GM19324 (cell line): ENCODE data around the gene SMAP2.

ENCODE experiments used
- ATAC-seq: cut with Tn5 transposase; IDR thresholded peaks from one replicate; pipeline ENCODE4 v1.9.1; 2021; ENCODE audit warnings: mild to moderate bottlenecking, moderate library complexity; ENCODE audit not compliant: unreplicated experiment, low FRiP score

Gene SMAP2

DNA sequence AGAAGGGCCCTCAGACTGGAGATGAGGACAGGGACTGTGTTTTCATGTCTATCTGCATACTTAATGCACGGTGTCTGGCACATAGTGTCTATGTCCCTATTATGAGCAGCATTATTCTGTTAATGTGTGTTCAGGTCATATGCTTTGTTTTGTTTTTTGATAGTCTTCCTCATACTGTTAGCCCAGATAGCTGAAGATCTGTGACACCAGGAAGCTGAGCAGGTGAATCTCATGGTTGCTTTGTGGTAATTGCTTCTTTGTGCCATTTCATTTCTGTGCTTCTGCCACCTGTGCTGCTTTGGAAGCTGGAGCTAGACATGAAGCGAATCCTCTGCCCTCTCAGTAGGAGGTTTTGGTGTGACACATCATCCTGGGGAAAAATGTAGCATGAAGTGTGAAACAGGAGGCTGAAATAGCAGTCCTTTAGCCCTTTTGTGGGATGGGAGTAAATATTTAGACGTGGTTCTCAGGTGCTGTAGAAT is 15.8 kb downstream of the SMAP2 start:
- no peak for ATAC-seq

DNA sequence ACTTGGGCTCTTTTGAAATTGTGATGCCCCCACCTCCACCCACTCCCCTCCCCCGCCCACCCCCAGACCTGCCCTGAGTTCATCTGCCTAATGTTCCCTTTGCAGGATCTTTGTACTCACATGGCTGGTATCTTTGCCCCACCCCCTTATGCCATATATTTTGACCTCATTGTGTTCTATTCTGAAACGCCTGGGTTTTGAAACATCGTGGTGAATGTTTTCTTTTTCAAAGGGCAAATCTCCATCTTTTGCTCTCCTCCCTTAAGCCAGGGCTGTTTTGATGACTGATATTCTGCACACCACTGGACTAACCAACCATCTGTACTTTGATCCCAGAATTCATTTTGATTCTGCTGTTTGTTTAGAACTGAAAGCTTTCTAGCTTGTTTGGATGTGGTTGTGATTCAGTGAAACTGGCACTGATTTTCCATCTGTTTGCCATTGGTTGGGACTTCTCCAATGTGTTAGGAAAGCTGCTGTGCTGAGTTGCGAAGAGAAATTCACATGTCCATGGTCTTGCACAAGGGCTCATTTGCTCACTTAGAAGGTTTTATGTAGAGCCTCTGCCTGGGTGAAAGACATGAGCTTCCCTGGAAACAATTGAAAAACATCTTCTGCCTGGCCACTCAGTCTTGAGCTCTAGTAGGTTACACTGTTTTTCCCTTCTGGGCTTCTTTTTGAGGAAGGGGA is 16.5 kb downstream of the SMAP2 start:
- ATAC-seq: no peak

DNA sequence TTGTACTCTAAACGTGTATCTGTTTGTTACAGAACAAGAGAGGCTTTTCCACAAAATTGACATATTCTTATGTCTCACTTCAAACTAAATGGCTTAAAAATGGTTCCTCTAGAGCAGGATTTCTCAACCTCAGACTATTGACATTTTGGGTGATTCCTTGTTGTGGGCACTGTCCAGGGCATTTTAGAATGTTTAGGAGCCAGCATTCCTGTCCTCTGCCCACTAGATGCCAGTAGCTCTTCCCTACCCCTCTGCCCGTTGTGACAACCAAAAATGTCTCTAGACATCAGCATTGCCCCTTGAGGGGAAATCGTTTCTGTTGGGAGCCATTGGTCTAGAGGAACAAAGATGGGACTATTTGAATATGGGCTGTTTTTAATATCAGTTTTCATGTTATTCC is 17.3 kb downstream of the SMAP2 start:
- no peak for ATAC-seq

DNA sequence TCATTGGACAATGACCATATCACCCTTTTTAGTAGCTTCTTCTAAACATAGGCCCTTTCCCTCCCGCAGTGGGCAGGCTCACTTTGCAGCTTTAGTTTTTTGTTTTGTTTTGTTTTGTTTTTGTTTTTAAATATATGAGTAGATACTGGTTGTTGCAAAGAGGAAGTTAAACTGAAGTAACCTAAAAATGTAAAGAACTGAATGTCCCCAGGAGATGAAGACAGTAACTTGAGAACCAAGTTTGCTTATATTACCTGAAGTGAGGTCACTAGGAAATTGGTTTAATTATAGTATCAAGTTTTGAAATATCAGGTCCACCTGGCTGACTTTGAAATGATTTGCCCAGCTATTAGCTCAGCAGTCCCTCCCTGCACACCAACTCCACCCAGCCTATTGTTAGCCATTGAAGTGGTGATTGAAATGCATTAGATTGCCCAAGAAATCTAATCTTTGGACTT is 18.2 kb downstream of the SMAP2 start:
- ATAC-seq: no peak

DNA sequence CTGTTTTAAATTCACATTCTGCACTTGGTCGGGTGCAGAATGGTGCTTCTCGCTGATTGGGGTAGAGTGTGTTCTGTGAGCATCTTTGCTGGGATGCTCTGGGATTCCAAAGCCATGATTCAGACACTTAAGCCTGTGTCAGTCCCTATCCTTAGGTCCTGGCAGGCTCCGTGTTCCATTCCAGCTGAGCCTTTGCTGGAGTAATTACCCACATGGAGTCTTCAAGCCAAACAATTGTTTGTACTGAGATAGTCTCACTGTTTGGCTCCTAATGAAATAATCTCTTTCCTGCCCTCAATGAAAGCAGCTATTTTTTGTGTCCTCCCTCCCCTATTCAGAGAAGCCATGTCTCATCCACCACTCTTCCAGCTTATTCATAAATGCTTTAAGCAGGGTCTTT is 18.7 kb downstream of the SMAP2 start:
- no peak for ATAC-seq

DNA sequence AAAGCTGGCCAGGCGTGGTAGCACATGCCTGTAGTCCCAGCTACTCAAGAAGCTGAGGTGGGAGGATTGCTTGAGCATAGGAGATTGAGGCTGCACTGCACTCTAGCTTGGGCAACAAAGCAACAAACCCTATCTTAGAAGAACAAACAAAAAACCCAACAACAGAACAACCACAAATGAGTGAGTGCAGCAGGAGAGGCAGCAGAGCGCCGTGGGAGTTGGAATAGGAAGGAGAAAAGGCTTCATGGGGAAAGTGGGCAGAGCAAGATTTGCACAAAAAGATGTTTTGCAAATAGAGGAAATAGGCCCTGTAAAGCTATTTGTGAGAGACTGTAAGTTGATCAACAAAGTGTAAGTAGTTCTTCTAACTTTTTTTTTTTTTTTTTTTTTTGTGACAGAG is 19.6 kb downstream of the SMAP2 start:
- no peak for ATAC-seq

DNA sequence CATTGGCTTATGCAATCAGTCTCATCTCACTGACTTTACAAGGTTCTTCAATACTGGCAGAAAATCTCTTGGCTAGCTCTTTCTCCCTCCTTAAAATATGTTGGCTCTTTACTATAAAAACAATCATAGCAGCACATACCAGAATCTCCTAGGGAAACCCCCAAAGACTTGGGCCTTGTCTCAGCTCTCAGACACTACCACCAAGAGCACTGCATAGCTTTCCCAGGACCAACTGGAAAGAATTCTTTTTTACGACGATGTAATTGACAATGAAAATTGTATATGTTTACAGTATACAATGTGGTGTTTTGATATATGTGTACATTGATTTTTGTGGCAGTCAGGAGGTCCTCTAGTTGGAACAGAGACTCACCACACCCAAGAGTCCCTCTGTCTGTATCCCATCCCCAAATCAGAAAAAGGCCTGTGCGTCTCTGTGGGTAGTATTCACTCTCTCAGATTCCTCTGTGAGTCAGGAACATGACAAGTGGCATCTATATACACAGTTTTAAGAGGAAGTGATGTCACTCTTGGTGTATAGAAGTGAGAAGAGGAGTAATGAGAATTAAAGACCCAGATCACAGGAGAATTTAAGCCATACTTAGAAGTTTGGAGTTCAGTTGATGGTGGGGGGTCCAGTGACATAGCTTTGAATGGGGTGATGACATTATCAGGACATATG is 21.1 kb downstream of the SMAP2 start:
- no peak for ATAC-seq

DNA sequence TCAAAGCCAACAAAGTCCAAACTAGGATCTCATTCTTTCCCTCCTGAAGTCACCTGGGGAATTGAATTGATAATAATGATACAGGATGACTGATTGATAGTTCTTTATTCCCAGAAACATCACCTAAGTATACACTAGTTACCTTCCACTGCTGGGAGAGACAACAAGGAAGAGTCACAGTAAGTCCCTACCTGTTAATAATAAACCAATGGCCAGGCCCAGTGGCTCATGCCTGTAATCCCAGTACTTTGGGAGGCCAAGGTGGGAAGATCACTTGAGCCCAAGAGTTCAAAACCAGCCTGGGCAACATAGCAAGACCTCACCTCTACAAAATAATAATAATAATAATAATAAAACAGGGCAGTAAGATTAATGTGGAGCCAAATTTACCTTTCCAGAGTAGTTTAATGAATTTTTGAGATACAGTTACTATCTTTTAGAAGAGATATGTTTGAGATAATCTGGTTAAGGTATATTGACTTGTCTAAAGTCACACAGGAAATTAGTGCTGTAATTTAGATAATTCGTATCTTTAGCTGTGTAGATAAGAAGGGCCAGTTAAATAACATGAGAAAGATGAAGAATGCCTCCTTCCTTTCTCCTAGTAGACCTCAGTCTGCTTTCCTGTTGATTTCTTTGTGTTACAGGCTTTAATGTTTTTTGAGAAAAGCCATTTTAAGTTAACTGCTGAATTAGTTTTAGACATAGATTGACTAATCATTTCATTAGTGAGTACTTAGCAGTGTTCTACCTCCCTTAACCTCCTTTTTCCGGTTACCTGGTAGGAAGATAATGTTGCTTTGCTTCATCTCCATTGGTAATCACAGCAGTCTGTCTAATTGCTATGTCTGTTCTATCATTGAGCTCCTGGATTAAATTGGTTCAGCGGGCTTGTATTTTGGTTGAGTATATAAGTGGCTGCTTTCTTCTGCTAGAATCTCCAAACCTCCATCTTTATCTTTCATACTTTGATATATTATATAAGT is 22.0 kb downstream of the SMAP2 start:
- ATAC-seq: no peak

DNA sequence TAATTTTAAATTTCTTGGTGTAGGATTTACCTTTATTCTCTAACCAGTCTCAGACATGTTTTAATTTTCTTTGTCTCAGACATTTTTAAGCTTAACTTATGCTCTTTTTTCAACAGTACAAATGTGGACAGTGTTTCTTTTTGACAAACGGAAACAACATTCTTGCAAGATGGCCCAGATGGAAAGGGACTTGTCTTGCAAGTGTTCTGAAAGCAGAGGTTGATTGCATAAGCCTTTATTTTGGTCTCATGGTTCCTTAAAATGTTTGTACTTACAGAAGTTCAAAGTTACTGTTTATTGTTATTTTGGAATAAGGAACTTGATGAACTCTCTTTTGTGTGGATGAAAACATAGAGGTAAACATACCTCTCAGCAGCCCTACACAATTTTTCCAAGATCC is 22.9 kb downstream of the SMAP2 start:
- no peak for ATAC-seq

DNA sequence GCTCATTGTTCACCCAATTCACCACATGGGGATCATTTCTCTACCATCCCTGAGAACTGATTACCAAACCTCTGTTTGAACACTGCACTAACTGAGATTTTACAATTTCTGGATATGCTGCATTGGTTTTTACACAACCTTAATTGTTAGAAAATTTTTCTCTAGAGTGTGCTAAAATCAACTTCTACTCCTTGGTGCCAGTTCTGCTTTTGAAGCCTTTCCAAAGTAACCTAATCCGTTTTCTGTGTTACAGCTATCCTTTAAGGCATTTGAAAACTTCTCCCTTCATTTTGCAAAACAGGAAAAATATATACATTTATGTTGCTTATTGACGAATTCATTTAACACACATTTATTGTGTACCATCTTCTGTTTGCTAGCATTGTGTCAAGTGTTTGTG is 23.7 kb downstream of the SMAP2 start:
- ATAC-seq: no peak

DNA sequence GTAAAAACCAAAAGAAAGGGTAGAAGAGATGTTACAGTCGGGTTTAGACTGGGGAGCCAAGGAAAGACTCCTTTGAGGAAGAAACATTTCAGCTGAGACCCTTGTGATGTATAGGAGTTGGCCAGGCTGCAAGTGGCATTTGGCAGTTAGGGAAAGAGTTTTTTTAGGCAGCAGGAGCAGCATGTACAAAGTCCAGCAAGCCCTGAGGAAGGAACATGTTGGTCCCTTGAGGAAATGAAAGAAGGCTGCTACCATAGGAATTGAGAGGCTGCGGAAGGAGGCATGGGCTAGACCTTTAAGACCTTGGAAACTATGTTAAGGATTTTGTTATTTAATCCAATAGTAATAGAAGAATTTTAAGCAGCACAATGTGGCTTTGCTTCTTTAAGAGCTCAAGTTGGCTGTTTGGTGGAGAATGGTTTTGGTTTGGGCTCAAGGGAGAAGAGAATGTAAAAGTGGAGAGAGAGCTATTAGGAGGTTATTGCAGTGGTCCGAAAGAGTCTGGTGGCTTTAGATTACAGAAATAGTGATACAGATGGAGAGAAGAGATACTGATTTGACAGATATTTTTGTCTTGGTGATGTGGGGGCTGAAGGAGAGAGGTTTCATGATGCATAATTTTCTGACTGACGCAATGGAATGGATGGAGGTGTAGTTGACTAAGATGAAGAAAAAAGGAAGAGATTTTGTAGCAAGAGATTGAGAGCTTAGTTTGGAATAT is 26.6 kb downstream of the SMAP2 start:
- no peak for ATAC-seq

DNA sequence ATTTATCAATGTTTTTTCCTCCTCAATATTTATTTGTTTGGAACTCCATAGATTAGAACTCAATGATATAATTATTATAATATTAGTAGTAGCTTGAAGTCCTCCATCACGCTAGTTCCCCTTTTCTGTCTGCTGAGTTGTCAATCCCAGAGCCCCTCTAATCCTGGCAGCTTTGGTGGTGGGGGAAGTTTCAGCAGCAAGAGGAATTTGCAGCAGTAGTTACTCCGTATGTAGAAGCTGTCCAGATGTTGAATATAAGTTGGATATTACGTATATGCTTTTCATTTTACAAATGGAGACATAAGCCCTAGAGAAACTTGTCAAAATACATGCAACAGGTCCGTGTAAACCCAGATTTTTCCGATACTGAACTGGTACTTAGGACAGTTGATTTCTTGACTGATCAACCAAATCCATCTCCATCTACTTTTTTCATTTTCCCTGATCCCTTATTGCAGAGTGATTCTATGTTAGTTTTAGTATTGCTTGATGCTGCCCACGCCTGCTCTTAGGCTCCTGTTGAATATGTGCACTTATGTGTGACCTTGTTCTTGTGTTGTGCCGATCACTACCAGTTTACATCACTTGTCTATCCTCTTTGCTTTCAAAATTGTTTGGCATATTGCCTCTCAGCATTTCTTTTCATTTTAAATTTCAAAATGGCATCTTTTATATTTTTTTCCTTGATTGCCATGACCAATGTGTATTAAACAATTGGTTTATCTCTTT is 28.1 kb downstream of the SMAP2 start:
- ATAC-seq: no peak

DNA sequence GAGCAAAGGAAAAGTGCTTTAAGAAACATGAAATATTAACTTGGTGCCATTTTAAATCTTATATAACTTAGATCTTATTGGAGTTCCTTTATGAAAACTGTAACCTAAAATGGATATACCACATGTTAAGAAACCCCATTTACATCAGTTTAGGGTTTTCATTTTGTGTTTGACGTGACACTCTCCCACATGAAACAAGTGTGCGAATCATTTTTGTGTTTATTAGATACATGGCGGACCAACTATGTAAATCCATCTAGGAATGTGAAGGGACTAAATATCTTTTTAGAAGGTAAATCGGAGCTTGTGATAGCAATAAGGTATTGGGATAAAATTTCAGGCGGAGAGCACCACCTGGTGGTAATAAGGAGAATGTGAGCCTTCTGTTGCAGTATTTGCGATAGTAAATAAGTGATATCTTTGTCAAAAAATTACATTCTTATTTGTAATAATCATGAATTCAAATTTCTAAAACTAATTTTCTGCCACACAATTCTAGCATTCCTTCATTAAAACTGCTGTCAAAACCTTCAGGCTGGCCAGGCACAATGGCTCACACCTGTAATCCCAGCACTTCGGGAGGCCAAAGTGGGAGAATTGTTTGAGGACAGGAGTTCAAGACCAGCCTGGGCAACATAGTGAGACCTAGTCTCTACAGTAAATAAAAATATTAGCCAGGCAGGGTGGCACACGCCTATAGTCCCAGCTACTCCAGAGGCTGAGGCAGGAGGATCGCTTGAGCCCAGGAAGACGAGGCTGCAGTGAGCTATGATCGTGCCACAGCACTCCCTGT is 31.3 kb downstream of the SMAP2 start:
- no peak for ATAC-seq

DNA sequence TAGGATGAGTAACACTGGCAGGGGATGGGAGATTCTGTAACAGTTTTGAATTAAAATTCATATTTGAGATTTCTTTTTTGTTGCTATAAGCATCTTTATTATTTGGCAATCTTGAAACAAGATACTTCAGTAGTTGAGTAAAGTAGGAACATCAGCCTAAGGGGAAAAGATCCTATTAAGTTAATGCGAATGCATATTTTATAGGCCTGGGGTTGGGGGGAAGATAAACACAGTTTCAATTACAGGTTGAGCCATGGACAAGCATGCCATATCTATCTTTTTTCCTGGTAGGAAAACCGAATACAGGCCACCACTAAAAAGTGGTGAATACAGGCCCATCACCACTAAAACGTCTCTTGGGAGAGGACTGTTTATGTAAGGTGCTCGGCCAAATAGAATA is 32.3 kb downstream of the SMAP2 start:
- no peak for ATAC-seq

DNA sequence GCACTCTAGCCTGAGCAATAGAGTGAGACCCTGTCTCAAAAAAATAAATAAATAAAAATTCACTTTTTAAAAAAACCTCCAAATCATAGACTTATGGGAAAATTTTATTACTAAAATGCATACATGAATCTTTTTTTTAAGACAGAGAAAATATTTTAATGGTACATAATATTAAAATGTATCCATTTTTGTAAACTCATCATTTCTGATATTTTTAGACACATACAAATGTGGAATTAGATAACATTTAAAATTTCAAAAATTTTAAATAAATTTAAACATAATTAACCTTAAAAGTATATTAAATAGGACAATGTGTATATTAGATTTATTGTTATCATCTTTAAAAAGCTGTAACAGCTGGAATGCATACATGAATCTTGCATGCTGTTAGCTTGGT is 33.9 kb downstream of the SMAP2 start:
- no peak for ATAC-seq

DNA sequence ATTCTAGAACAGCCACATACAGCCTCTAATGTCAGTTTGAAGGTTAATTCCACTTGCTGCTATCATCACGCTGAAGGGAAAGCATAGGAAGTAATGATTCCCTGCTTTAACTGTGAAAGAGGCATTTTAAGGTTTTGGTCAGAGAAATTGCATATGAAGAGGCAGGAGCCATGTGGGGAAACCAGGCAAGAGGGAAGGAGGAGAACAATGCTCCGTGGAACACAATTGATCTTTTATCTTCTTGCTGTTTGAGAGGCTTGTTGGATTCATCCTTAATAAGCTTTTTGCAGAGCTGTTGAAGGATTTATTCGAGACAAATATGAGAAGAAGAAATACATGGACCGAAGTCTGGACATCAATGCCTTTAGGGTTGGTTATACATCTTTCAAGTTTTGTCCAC is 35.9 kb downstream of the SMAP2 start:
- ATAC-seq: no peak

DNA sequence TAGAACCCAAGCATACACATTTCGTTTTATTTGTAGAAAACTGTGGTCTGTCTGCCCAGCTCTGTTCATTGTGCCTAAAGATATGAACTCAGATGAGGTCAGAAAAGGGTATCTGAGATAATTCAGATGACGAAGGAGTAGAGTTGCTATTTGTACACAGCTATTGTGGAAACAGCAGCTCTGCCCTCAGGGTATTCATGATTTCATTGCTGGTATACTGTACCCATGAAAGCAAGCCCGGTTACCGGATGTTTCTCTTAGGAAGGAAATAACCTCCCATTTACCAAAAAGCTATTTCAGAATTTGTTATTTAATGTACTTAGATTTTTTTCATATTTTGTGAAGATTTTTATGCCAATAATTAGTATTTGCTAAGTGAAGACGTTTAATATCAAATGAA is 37.8 kb downstream of the SMAP2 start:
- ATAC-seq: no peak

DNA sequence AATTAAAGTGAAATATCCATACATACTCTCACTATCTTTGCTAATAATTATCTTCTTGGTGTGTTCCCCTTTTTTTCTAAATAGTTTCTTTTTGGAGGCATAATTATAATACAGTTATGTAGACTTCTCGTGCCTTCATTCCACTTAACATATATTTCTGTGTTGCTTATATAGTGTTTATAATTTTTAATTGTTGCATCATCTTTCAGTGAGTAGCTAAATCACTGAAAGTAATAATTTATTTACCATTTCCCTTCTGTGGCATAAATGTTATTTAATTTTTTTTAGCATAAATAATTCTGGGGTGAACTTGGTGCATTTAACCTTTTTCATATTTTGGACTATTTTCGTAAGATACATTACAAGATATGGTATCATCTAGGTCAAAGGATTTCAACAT is 38.3 kb downstream of the SMAP2 start:
- no peak for ATAC-seq
